Esophagus muscularis mucosa (tissue), 3 donors: ENCODE measurements around the gene PHACTR4.

Source experiments
- EP300 ChIP-seq: sonication (generic); formaldehyde crosslinking; IDR thresholded peaks from one replicate; pipeline ENCODE4 v1.6.1; 2017; ENCODE audit warnings: antibody characterized with exemption
- TF ChIP-seq, protein P1 (sequence below), 3 experiments: fragments of 200-600 bp in 2 of 3; fragments of 450-650 bp in 1 of 3; sonication (generic) in 2 of 3; IDR thresholded peaks; one replicate each; pipeline ENCODE4 v1.5.1; 2017 to 2019; ENCODE audit warnings: antibody characterized with exemption in 3 of 3, mild to moderate bottlenecking in 2 of 3, moderate library complexity in 1 of 3

DNA sequence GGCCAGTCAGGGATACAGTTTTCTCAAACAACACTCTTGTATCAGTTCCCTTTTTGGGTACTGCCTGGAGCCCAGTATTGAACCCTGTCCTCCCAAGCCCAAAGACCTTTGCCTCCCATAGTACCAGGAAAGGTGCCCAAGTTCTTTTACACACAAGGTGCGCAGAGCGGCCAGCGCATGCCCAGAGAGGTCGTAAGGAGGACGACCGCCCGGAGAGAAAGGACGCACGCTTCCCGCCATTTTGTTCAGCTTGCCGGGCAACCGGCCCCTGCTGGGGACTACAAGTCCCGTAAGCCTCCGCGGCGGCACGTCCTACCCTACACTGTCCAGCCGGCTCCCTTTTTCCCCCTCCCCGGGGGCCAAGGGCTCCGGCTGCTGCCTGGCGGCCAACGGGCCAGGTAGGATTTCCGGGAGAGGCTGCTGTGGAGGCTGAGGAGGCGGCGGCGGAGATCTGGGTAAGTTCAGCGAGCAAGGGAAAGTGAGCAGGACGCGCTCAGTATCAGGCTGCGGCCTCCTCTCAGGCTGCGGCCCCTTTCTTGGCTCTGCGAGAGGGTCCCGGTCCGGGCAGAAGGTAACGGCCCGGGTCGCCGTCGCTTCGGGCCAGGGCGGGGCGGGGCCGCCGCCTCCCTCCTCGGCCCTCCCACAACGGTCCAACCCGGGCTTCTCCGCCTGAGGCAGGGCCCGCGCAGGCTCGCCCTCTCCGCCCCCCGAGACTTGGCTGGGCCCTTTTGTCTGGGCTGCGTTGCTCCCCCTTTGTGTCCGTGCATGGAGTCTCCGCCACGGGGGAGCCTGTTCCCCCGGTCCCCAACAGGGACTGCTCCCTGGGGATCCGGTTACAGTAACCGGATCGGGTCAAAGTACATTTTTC lies at the start of gene PHACTR4:
- no peak for TF ChIP-seq EP300
- TF ChIP-seq, protein P1, sequence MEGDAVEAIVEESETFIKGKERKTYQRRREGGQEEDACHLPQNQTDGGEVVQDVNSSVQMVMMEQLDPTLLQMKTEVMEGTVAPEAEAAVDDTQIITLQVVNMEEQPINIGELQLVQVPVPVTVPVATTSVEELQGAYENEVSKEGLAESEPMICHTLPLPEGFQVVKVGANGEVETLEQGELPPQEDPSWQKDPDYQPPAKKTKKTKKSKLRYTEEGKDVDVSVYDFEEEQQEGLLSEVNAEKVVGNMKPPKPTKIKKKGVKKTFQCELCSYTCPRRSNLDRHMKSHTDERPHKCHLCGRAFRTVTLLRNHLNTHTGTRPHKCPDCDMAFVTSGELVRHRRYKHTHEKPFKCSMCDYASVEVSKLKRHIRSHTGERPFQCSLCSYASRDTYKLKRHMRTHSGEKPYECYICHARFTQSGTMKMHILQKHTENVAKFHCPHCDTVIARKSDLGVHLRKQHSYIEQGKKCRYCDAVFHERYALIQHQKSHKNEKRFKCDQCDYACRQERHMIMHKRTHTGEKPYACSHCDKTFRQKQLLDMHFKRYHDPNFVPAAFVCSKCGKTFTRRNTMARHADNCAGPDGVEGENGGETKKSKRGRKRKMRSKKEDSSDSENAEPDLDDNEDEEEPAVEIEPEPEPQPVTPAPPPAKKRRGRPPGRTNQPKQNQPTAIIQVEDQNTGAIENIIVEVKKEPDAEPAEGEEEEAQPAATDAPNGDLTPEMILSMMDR (IDR thresholded peaks at IDR 0.05) = peak in 2 of 3 experiments; percentile 6 to 12
